Esophagus squamous epithelium (tissue), 5 donors: Measurements from ENCODE around the gene C11orf91. TPM values are rescaled to one million over a fixed set of nuclear protein-coding genes. Genes with fewer than 3 reads are reported as not detected.

ENCODE experiments used
- DNase-seq: peaks from one replicate; lab custom pipeline; 2025; lab: John Stamatoyannopoulos, UW
- H3K27ac ChIP-seq, 4 donors: fragments of 200-600 bp; sonication (generic); one replicate each; pipeline ENCODE4 v1.5.1; 2016 to 2019; ENCODE audit warnings: mild to moderate bottlenecking in 1 of 4
- H3K27me3 ChIP-seq, 4 donors: fragments of 200-600 bp; sonication (generic); 1 replicate in 3 of 4; 2 replicates in 1 of 4; pipeline versions ENCODE4 v1.5.1 to v1.6.0; 2017 to 2021; ENCODE audit warnings: antibody characterized with exemption in 1 of 4
- H3K36me3 ChIP-seq, 3 donors: fragments of 200-600 bp; sonication (generic); one replicate each; pipeline ENCODE4 v1.5.1; 2016 to 2019
- H3K4me1 ChIP-seq, 3 donors: fragments of 200-600 bp; sonication (generic); one replicate each; pipeline ENCODE4 v1.5.1; 2017 to 2019
- H3K4me3 ChIP-seq, 4 donors: fragments of 200-600 bp; sonication (generic); 1 replicate in 3 of 4; 2 replicates in 1 of 4; pipeline ENCODE4 v1.5.1; 2016 to 2019; ENCODE audit warnings: mild to moderate bottlenecking in 2 of 4, moderate library complexity in 1 of 4
- H3K9me3 ChIP-seq, 3 donors: fragments of 200-600 bp; sonication (generic); one replicate each; pipeline ENCODE4 v1.5.1; 2016 to 2019
- POLR2A ChIP-seq, 4 donors: fragments of 450-650 bp; IDR thresholded peaks; one replicate each; pipeline ENCODE4 v1.6.1; 2017; ENCODE audit warnings: antibody characterized with exemption in 4 of 4, mild to moderate bottlenecking in 4 of 4, moderate library complexity in 3 of 4
- WGBS, 2 donors: methylation state at CpG; one replicate each; pipeline ENCODE4 v1.1.5; 2018; 5-methylcytosine and 5-hydroxymethylcytosine counted together
- intact Hi-C: fragments of 100-400 bp; cut with DNase I; formaldehyde crosslinking; loops from one replicate; pipeline ENCODE4 v1.15.0; 2022
- total RNA-seq, 4 donors: library from RNA; depleted of rRNA; stranded (reverse); fragments of >200 nt; gene quantifications; one replicate each; pipeline ENCODE4 v1.1.0, GENCODE V29; 2016
- TF ChIP-seq, protein P1 (sequence below), 6 experiments: fragments of 450-650 bp in 4 of 6; fragments of 200-600 bp in 2 of 6; sonication (generic) in 2 of 6; IDR thresholded peaks; one replicate each; pipeline ENCODE4 v1.5.1; 2016 to 2019; ENCODE audit warnings: antibody characterized with exemption in 6 of 6, mild to moderate bottlenecking in 4 of 6, moderate library complexity in 4 of 6
- donor health status: DM: yes; HTN: yes; CAD: no.

The C11orf91 gene
- total RNA-seq, 4 donors from 2014 or later = not detected

DNA sequence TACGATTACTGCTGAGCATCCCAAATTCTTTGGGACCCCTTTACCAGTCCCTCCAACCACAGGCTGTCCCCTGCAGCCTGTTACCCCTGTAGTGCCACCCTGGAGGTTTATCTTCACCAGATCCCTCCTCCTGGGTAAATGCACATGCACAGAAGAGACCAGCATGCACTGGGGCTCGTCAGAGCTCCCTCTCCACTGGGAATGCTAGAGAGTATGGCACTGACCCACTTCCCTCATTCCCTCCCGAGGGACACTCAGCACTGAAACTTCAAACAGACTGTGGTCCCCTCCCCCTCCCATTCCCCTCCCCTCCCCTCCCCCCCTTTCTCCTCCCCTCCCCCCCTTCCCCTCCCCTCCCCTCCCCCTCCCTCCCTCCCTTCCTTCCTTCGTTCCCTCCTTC is 49.1 kb downstream of the C11orf91 start:
- no peaks in the 10 kb centered on the region for H3K36me3 ChIP-seq
- H3K27ac ChIP-seq = no peak overlapping the region
- DNase-seq = no peak
- no peak overlapping the region for H3K4me3 ChIP-seq
- H3K9me3 ChIP-seq = no peaks in the 10 kb centered on the region
- H3K27me3 ChIP-seq = no peaks in the 10 kb centered on the region
- peaks cover 1 to 20% (median 2%) of the 10 kb centered on the region in 3 donors for H3K4me1 ChIP-seq
- intact Hi-C loops = no loop called here
- 55 to 56% methylated on average over 3 to 4 of the region's 4 CpGs for WGBS, 2 donors
- no peak for TF ChIP-seq POLR2A (IDR thresholded peaks at IDR 0.05)
- TF ChIP-seq, protein P1, sequence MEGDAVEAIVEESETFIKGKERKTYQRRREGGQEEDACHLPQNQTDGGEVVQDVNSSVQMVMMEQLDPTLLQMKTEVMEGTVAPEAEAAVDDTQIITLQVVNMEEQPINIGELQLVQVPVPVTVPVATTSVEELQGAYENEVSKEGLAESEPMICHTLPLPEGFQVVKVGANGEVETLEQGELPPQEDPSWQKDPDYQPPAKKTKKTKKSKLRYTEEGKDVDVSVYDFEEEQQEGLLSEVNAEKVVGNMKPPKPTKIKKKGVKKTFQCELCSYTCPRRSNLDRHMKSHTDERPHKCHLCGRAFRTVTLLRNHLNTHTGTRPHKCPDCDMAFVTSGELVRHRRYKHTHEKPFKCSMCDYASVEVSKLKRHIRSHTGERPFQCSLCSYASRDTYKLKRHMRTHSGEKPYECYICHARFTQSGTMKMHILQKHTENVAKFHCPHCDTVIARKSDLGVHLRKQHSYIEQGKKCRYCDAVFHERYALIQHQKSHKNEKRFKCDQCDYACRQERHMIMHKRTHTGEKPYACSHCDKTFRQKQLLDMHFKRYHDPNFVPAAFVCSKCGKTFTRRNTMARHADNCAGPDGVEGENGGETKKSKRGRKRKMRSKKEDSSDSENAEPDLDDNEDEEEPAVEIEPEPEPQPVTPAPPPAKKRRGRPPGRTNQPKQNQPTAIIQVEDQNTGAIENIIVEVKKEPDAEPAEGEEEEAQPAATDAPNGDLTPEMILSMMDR (IDR thresholded peaks at IDR 0.05) = no peak

DNA sequence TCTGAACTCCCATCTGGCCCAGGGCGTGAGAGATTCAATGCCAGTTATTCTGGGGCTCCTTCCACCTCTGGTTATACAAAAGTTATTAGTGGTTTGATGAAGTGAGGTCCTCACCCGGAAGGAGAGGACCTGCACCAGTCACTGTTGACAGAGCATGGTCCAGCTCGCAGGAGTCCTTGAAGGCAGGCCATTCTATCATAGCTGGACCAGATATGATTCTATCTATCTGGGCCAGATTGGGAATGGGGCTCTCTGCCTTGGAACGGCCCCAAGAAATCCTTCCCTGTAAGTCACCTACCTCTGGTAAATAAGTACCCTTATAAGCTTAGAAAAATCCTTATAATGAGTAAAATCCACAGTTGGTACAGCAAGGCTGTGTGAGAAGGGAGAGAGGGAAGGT is 50.7 kb downstream of the C11orf91 start:
- H3K27me3 ChIP-seq = no peaks in the 10 kb centered on the region
- no peaks in the 10 kb centered on the region for H3K36me3 ChIP-seq
- WGBS, 2 donors = 89% methylated on average over 3 to 4 of the region's 4 CpGs
- intact Hi-C loops = no loop called here
- H3K4me1 ChIP-seq = peaks cover 0 to 4% (median 0%) of the 10 kb centered on the region in 3 donors
- DNase-seq = no peak
- H3K27ac ChIP-seq = no peak overlapping the region
- TF ChIP-seq, protein P1 (IDR thresholded peaks at IDR 0.05) = no peak
- TF ChIP-seq POLR2A (IDR thresholded peaks at IDR 0.05) = no peak
- H3K9me3 ChIP-seq = no peaks in the 10 kb centered on the region
- H3K4me3 ChIP-seq = no peak overlapping the region

Other genes with a start within 250 kb of the C11orf91 start
- gene CD59, start 35.6 kb upstream of the C11orf91 start, total RNA-seq = 100 to 1,000 TPM; 191 to 525 (median 339) TPM
- 10 to 100 TPM; 27.3 to 43.9 (median 34.4) TPM for gene FBXO3, start 73.7 kb upstream of the C11orf91 start, total RNA-seq
- gene LMO2, start 191.2 kb upstream of the C11orf91 start, total RNA-seq = 10 to 100 TPM in 2 of 4 donors, 1 to 10 TPM in 2; 7.0 to 18.9 (median 13.3) TPM